MM.1S (cell line): ENCODE data around the gene UCP3.

Experiments
- CTCF ChIP-seq: fragments of 300-600 bp; sonication (generic); IDR thresholded peaks from 2 replicates; pipeline ENCODE4 v1.5.1; 2016; ENCODE audit warnings: antibody characterized with exemption, low read length, mixed read lengths
- EZH2 ChIP-seq: fragments of 300-600 bp; sonication (generic); optimal IDR thresholded peaks from 2 replicates; pipeline ENCODE3; 2017; ENCODE audit warnings: low read depth, mild to moderate bottlenecking, antibody characterized with exemption, low read length, mixed read lengths

- TF ChIP-seq CTCF (no peak), EZH2 (no peak)
Observed at GRCh38 chr11:74000307-74001133, 8.4 kb downstream of the UCP3 start.
